ENCODE measurements around the gene TEKTIP1.
A peak's percentile ranks its signal among the peaks of the same experiment; 100 is the strongest.

The TEKTIP1 gene

GRCh38 chr19:3538965-3539755, at the start of gene TEKTIP1:
Gene TEKTIP1, plus strand, starts transcription at chr19:3539174. Its CDS starts 4 bp downstream, at chr19:3539178.
- no peak for DNase-seq

- DNase-seq: no peak
Observed at GRCh38 chr19:3491396-3492119, 47.4 kb upstream of the TEKTIP1 start.

GRCh38 chr19:3492131-3492839, 46.7 kb upstream of the TEKTIP1 start:
- DNase-seq: no peak

- no peak for DNase-seq
Observed at GRCh38 chr19:3492919-3493318, 46.1 kb upstream of the TEKTIP1 start.

GRCh38 chr19:3493651-3494050, 45.3 kb upstream of the TEKTIP1 start:
- DNase-seq: no peak

- no peak for DNase-seq
Observed at GRCh38 chr19:3494051-3494450, 44.9 kb upstream of the TEKTIP1 start.

- no peak for DNase-seq
Observed at GRCh38 chr19:3494559-3494958, 44.4 kb upstream of the TEKTIP1 start.

- DNase-seq: no peak
Observed at GRCh38 chr19:3496392-3497273, 42.3 kb upstream of the TEKTIP1 start.

GRCh38 chr19:3497757-3498520, 41.0 kb upstream of the TEKTIP1 start:
- no peak for DNase-seq

- no peak for DNase-seq
Observed at GRCh38 chr19:3499738-3500428, 39.1 kb upstream of the TEKTIP1 start.

GRCh38 chr19:3500429-3501101, 38.4 kb upstream of the TEKTIP1 start, which contains the start of gene DOHH:
Gene DOHH, minus strand, starts transcription at chr19:3500674. Its CDS starts 3,860 bp downstream, at chr19:3496814.
- DNase-seq: peak; percentile 88

- DNase-seq: no peak
Observed at GRCh38 chr19:3501780-3502179, 37.2 kb upstream of the TEKTIP1 start.

GRCh38 chr19:3503036-3503572, 35.9 kb upstream of the TEKTIP1 start:
- DNase-seq: no peak

GRCh38 chr19:3504735-3505134, 34.2 kb upstream of the TEKTIP1 start:
- DNase-seq: no peak

GRCh38 chr19:3505598-3506383, 33.2 kb upstream of the TEKTIP1 start, which contains the start of gene FZR1:
Gene FZR1, plus strand, starts transcription at chr19:3506311. Its CDS starts 16,679 bp downstream, at chr19:3522990.
- peak; percentile 97 for DNase-seq

- DNase-seq: no peak
Observed at GRCh38 chr19:3506384-3507340, 32.3 kb upstream of the TEKTIP1 start.

GRCh38 chr19:3507371-3508120, 31.4 kb upstream of the TEKTIP1 start:
- DNase-seq: no peak

Measured in NCI-H1048 (cell line).